DOHH2 (cell line): ENCODE measurements around the gene MPPED2.

Source experiments
- CTCF ChIP-seq: fragments of 200-600 bp; sonication (generic); IDR thresholded peaks from one replicate; pipeline ENCODE4 v1.5.1; 2014; ENCODE audit warnings: antibody characterized with exemption, mild to moderate bottlenecking, low read depth, low read length; ENCODE audit not compliant: poor library complexity, severe bottlenecking
- EZH2phosphoT487 ChIP-seq: fragments of 200-600 bp; sonication (generic); IDR thresholded peaks from 2 replicates; pipeline ENCODE4 v1.6.1; 2017; ENCODE audit warnings: borderline replicate concordance, mild to moderate bottlenecking, antibody characterized with exemption, low read length, moderate library complexity, mixed read lengths

- no peak for TF ChIP-seq CTCF
- no peak for TF ChIP-seq EZH2phosphoT487
These were observed 50.3 kb downstream of the MPPED2 start for GRCh38 chr11:30535818-30536217.
